Limb (tissue), 2 donors: ENCODE measurements around the gene KRTAP9-2.
"Not testable (repeated sequence)": the region's sequence is repeated elsewhere in the genome, so short reads cannot be mapped to it uniquely, and the experiment has no call there.

ENCODE experiments used
- DNase-seq, 2 donors: peaks; one replicate each; pipeline ENCODE4 v3.0.0-alpha.2; 2016; ENCODE audit errors: extremely low spot score in 2 of 2

Gene KRTAP9-2

DNA sequence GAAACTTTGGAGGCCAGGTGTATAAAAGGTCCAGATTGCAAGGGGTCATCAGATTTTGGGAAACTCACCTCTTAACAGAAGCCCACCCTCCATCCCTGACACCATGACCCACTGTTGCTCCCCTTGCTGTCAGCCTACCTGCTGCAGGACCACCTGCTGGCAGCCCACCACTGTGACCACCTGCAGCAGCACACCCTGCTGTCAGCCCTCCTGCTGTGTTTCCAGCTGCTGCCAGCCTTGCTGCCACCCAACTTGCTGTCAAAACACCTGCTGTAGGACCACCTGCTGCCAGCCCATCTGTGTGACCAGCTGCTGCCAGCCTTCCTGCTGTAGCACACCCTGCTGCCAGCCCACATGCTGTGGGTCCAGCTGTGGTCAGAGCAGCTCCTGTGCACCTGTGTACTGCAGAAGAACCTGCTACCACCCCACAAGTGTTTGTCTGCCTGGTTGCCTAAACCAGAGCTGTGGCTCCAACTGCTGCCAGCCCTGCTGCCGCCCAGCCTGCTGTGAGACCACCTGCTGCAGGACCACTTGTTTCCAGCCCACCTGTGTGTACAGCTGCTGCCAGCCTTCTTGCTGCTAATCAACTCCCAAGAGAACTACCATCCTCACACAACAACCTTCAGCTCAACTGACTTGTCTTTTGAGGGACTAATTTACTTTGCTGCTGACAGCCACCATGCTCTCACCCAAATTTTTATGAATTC, 6.1 kb downstream of the KRTAP9-2 start, which contains the start of gene KRTAP9-3:
Gene KRTAP9-3 (plus strand): TSS at position 51 of the 707 bp plus-strand sequence. CDS start 53 bp downstream, at position 104.
- not testable (repeated sequence) for DNase-seq

DNA sequence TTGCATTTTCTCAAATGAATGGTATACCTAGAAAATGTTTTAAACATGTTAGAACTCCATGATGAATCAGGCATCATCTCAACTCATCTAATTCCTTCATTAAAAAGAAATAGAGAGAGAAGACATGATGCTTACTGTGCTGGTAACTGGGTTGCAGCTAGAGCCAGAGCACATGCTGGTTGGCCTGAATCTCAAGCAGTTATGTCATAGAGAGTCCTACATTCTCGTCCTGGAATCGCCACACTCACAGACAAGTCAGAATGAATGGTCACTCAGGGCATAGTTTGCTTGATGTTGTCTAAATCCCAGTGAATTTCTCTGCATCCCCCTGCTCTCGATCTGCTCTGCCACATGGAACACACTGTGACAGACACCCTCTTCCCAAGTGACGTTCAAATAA, 10.7 kb downstream of the KRTAP9-2 start:
- DNase-seq: not testable (repeated sequence)

DNA sequence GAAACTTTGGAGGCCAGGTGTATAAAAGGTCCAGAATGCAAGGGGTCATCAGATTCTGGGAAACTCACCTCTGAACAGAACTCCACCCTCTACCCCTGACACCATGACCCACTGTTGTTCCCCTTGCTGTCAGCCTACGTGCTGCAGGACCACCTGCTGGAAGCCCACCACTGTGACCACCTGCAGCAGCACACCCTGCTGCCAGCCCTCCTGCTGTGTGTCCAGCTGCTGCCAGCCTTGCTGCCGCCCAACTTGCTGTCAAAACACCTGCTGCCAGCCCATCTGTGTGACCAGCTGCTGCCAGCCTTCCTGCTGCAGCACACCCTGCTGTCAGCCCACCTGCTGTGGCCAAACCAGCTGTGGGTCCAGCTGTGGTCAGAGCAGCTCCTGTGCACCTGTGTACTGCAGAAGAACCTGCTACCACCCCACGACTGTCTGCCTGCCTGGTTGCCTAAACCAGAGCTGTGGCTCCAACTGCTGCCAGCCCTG, 11.5 kb downstream of the KRTAP9-2 start, which contains the start of gene KRTAP9-8:
Gene KRTAP9-8 (plus strand): TSS at position 51 of the 489 bp plus-strand sequence. CDS start 53 bp downstream, at position 104.
- DNase-seq: not testable (repeated sequence)

- not testable (repeated sequence) for DNase-seq
These were observed 20.7 kb downstream of the KRTAP9-2 start for GRCh38 chr17:41246995-41247787.

DNA sequence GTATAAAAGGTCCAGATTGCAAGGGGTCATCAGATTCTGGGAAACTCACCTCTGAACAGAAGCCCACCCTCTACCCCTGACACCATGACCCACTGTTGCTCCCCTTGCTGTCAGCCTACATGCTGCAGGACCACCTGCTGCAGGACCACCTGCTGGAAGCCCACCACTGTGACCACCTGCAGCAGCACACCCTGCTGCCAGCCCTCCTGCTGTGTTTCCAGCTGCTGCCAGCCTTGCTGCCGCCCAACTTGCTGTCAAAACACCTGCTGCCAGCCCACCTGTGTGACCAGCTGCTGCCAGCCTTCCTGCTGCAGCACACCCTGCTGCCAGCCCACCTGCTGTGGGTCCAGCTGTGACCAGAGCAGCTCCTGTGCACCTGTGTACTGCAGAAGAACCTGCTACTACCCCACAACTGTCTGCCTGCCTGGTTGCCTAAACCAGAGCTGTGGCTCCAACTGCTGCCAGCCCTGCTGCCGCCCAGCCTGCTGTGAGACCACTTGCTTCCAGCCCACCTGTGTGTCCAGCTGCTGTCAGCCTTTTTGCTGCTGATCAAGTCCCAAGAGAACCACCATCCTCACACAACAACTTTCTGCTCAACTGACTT, 23.3 kb downstream of the KRTAP9-2 start, which contains the start of gene KRTAP9-4:
Gene KRTAP9-4 (plus strand): TSS at position 51 of the 604 bp plus-strand sequence. CDS start 34 bp downstream, at position 85.
- DNase-seq: not testable (repeated sequence)

DNA sequence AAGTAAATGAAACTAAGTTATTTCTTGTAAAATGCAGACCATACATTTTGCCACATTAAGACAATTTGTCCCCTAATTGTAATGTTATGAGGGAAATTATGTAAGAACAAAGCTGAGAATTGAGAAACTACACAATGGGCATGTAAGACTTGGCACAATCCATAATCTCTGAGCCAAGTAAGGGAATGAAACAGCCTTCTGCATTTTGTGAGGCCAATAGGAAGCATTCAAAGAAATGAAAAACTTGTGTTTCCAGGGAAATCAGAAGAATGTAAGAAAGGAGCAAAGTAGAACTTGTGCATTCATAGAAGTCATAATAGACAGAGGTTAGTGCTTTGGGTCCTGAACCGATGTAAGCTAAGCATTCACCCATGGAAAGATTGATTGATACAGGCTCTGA, 24.8 kb downstream of the KRTAP9-2 start:
- DNase-seq: no peak

- DNase-seq: no peak
These were observed 28.4 kb downstream of the KRTAP9-2 start for GRCh38 chr17:41254861-41255260.

GRCh38 chr17:41255381-41256290, 29.2 kb downstream of the KRTAP9-2 start, which contains the start of gene KRTAP9-9:
KRTAP9-9 (plus strand) TSS chr17:41255384.
- not testable (repeated sequence) for DNase-seq

DNA sequence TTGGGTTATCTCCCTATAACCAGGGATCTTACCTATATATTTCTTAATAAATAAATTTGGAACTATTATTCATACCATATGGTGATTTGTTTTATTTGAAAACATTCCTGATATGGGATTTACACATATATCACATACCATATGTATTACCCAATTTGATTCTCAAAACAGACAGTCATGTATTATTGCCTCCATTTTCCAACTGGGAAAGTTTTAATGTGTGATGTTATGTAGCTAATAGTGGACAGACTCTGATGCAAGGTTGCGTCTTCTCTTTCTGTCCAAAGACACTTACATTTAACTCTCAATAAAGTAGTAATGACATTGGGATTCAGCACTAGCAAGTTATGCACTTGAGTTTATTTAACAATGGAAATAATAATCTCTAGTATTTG, 29.8 kb downstream of the KRTAP9-2 start:
- no peak for DNase-seq

DNA sequence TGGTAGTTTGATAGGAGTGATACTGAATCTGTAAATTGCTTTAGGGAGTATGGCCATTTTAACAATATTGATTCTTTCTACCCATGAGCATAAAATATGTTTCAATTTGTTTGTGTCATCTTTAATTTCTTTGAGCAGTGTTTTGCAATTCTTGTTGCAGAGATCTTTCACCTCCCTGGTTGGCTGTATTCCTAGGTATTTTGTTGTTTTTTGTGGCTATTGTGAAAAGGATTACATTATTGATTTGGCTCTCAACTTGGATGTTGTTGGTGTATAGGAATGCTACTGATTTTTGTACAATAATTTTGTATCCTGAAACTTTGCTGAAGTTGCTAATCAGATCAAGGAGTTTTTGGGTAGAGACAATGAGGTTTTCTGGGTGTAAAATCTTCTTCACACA, 32.0 kb downstream of the KRTAP9-2 start:
- no peak for DNase-seq

GRCh38 chr17:41263212-41263611, 36.8 kb downstream of the KRTAP9-2 start:
- no peak for DNase-seq

GRCh38 chr17:41264599-41264998, 38.2 kb downstream of the KRTAP9-2 start:
- DNase-seq: no peak

DNA sequence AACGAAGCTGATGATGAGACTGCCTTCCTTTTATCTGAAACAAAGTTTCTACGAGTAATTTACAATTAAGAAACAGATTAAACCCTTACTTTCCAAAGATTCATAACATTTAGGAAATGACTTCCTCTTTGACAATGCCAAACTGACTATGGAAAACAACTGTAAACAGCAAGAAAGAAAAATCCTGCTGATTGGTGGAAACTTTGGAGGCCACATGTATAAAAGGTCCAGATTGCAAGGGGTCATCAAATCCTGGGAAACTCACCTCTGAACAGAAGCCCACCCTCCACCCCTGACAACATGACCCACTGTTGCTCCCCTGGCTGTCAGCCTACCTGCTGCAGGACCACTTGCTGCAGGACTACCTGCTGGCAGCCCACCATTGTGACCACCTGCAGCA, 38.6 kb downstream of the KRTAP9-2 start, which contains the start of gene KRTAP9-6:
Gene KRTAP9-6 (plus strand): TSS at position 301 of the 400 bp plus-strand sequence. CDS start 0 bp downstream, at position 301.
- DNase-seq: no peak

DNA sequence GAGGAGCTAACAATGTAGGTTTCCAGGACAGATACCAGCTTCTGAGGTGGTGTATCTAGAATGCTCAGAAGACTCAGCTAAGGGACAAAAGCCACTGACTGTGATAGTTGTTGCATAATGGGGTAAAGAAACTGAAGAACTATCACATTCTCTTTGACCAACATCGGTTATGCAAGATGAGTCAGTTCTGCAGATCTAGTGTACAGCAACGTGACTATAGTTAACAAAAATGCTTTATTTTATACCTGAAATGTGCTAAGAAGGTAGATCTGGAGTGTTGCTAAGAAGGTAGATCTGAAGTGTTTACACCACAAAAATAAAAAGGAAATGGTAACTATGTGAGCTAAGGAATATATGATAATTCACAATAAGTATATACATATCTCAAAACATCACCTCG, 41.3 kb downstream of the KRTAP9-2 start:
- no peak for DNase-seq

GRCh38 chr17:41271323-41271722, 44.9 kb downstream of the KRTAP9-2 start:
- not testable (repeated sequence) for DNase-seq

DNA sequence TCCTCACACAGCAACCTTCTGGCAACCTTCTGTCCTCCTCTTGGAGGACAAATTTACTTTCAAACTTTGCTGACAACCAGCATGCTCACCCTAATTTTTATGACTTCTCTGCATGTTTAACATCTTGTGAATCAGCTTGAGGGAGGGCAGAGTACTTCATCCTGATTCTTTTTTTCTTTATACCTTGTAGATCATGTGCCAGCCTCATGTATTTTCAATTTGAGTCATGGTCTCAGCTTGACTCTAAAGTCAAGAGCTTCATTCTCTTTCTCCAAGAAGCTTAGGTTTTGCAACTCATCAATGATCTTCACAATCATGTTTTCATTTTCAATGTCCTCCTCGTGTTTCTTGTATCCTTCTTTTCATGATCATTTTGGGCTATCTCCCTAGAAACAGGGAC, 45.4 kb downstream of the KRTAP9-2 start:
- DNase-seq: no peak

DNA sequence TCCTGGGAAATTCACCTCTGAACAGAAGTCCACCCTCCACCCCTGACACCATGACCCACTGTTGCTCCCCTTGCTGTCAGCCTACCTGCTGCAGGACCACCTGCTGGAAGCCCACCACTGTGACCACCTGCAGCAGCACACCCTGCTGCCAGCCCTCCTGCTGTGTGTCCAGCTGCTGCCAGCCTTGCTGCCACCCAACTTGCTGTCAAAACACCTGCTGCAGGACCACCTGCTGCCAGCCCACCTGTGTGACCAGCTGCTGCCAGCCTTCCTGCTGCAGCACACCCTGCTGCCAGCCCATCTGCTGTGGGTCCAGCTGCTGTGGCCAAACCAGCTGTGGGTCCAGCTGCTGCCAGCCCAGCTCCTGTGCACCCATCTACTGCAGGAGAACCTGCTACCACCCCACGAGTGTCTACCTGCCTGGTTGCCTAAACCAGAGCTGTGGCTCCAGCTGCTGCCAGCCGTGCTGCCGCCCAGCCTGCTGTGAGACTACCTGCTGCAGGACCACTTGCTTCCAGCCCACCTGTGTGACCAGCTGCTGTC, 49.3 kb downstream of the KRTAP9-2 start, which contains the start of gene KRTAP9-7:
Gene KRTAP9-7 (plus strand): TSS at position 51 of the 543 bp plus-strand sequence. CDS start 0 bp downstream, at position 51.
- not testable (repeated sequence) for DNase-seq
